Stimulated activated CD4-positive, alpha-beta T cell treated with anti-CD3 and anti-CD28 coated beads, Interleukin-2, amount 100 ng/mL, for 48 hours (primary cell): ENCODE results near the gene TFAM.

Experiments
- DNase-seq, 2 donors: peaks; one replicate each; pipeline ENCODE4 v3.0.0-alpha.2; 2020

Gene TFAM

DNA sequence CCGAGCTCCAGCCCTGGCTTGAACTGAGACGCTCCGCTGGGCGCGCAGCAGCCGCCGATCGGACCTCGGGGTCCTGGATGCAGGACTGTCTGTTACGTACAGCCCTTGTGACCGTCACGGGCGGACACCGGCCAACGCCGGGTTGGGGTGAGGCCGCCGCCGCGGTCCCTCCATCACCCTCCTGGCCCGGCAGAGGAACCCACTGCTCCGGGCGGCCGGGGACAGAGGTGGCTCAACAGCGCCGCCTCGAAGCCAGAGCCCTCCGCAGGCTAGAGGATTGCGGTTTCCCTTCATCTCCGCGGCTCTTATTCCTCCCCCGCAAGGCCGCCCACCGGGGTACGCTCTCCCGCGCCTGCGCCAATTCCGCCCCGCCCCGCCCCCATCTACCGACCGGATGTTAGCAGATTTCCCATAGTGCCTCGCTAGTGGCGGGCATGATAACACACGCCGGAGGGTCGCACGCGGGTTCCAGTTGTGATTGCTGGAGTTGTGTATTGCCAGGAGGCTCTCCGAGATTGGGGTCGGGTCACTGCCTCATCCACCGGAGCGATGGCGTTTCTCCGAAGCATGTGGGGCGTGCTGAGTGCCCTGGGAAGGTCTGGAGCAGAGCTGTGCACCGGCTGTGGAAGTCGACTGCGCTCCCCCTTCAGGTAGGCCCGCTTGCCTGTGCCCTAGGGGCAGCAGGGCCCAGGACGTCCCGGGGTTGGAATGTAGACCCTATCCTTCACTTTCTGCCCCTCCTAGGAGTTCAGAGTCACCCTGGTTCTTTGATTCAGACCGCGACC is at the start of gene TFAM:
Gene TFAM, plus strand, starts transcription at position 412 of the 785 bp plus-strand sequence. Its CDS starts 138 bp downstream, at position 550.
- peak; percentile 97 to 98 for DNase-seq

DNA sequence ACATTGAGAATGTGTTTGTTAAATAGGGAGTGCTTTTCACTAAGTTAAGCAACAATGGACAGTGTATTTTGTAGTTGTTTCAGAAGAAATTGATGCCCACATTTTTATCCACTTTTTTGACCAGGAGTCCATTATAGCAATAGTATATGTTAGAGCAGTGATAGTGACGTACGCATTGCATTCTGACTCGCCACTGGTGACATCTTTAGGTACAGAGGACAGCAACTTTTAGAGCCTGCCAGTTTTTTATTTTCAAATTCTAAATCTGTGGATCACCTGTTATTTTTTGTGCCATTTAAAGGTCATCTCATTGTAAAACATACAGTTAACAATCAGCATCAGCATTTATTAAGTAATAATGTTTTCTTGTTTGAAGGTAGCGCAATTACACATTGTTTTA is 49.0 kb upstream of the TFAM start:
- DNase-seq: no peak

DNA sequence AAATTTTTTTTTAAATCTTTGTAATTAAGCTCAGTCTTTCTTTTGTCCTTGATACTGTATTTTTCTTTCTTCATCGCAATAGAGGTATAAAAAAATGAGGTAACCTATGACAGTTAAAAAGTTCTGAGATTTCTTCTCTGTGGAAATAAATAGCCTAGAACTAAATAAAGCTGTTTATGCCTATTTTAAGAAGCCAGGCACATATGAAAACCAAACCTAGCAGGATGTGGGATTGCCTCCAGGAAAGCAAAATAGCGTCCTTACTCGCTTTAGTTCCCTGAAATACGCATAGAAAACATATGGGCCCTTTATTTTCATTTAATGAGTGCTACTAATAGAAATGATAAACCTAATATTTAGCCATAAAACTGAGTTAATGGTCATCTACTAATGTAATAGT is 43.8 kb upstream of the TFAM start:
- DNase-seq: no peak

DNA sequence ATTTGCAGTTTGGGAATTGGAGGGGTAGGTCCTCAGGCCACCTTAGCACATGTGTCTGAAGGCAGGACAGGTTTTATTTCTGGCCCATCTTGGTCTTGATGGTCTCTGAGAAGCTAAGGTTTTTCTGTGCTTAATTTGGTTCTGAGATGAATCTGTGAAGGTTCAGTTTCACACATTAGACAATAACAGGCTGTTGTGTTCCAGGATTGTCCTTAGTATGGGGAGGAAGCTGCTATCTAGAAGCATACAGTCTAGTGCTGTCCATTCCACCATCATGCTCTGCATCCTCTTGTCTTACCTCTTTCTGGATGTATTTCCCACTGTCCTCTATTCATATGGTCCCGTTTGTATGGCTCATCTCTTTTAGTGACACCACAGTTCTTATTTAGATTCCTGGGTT is 43.3 kb upstream of the TFAM start:
- no peak for DNase-seq

GRCh38 chr10:58347967-58348366 is 37.2 kb upstream of the TFAM start:
- no peak for DNase-seq

DNA sequence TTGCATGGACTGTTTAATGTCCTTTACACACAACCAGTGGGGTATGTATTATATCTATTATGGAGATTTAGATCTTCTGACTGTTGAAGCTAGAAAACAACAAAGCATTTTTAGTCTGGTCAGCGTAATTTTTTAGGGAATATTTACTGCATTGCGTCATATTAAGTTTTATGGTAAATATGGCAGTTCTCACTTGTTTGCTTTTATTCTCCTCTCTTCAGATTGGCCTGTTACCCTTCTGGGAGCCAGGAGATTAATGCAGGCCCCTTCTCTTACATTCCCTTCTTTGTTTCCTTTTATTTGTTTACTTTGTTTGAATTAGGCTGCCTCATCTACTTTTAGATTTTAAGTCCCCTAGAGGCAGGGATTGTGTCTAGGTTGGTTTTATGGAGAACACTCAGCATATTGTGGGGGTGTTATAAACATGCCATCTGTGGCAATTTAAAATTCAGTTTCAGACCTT is 36.6 kb upstream of the TFAM start:
- no peak for DNase-seq

DNA sequence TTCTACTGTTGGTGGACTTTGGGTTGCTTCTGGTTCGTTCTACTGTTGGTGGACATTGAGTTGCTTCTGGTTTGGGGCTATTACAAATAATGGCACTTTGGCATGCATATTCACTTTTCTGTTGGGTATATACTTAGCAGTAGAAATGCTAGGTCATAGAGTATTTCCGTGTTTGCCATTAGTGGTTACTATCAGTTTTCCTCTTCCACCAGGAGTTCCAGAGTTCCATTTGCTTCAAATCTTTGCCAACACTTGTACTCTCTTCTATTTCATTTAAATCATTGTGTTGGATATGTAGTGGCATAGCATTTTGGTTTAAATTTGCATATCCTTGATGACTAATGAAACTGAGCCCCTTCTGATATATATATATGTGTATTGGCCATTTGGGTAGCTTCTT is 35.2 kb upstream of the TFAM start:
- no peak for DNase-seq

DNA sequence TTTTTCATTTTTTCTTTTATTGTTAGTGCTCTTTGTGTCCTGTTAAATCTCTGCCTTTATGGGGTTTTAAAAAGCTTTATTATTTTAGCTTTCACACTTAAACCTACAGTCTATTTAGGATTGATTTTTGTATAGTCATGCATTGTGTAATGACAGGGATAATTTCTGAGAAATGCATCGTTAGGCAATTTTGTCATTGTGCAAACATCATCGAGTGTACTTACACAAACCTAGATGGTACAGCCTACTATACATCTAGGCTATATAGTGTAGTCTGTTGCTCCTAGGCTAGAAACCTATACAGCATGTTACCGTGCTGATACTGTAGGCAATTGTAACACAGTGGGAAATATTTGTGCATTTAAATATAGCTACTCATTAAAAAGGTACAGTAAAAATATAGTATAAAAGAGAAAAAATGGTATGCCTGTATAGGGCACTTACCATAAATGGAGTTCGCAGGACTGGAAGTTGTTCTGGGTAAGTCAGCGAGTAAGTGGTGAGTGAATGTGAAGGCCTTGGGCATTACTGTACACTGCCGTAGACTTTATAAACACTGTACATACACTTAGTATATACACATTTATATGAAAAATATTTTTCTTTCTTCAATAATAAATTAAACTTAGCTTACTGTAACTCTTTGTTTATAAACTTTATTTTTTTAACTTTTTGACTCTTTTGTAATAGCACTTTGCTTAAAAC is 34.4 kb upstream of the TFAM start:
- no peak for DNase-seq

GRCh38 chr10:58351616-58352578 is 33.3 kb upstream of the TFAM start:
- no peak for DNase-seq

GRCh38 chr10:58352956-58353610 is 32.1 kb upstream of the TFAM start:
- DNase-seq: no peak

- no peak for DNase-seq
Measured at GRCh38 chr10:58356756-58357155, 28.5 kb upstream of the TFAM start.

DNA sequence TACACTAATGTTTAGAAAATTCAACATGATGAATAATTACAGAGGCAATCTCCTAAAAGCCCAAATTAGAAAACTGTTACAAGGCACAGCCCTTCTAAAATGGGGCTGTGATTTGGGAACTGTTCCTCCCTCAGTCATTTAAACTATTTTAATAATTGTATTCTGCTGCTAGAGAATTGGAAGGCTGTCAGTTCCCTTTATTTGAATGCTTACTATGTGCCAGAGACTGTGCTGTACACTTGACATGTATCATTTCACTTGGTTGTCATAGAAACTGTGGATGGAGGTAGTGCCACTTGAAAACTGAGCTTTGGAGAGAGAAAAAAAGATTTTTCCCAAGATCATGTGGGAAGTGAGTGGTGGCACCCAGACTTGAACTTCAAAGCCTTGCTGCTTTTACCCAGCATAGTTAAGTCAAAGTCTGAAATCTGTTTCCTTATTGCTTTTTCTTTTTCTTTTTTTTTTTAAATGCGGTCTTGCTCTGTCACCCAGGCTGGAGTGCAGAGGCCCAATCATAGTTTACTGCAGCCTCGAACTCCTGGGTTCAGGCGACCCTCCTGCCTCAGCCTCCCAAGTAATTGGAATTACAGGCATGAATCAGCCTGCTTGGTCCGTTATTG is 26.8 kb upstream of the TFAM start:
- no peak for DNase-seq

DNA sequence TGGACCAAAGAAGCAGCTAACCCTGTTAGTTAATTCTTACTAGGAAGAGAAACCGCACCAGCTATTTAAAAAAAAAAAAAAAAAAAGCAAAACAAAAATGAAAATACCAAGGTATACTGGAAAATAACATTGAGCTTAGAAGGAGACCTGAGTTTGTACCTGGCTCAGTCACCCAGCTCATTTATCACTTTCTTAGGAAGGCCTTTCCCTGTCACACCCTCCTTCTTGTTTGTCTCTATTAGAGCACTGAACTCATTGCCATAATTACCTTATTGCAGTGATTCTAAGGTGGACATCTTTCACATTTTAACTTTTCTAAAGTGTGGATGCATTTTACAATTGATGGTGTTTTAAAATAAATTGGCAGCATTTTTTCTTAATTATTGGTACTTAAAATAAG is 26.3 kb upstream of the TFAM start:
- DNase-seq: no peak

GRCh38 chr10:58359541-58359940 is 25.7 kb upstream of the TFAM start:
- DNase-seq: no peak

- DNase-seq: no peak
Measured at GRCh38 chr10:58360412-58361004, 24.7 kb upstream of the TFAM start.

- no peak for DNase-seq
Measured at GRCh38 chr10:58361353-58361752, 23.9 kb upstream of the TFAM start.

GRCh38 chr10:58362027-58362789 is 23.0 kb upstream of the TFAM start:
- DNase-seq: no peak

DNA sequence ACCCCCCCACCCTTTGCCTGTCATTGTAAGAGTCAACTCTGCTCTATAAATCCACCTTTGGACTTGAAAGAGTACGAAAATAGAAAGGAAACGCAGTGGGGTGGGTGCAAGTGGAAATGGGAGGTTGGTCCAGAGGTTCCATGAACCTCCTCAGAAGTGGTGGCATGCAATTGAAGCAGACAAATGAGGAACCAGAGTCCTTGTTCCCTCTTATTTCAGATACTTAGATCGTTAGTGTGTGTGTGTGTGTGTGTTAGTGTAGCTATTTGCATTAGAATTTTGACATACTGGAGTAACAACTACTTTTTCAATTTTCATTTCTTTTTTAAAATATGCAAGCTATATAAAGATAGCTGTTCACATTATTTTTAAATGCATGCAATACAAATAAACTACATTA is 18.1 kb upstream of the TFAM start:
- no peak for DNase-seq

DNA sequence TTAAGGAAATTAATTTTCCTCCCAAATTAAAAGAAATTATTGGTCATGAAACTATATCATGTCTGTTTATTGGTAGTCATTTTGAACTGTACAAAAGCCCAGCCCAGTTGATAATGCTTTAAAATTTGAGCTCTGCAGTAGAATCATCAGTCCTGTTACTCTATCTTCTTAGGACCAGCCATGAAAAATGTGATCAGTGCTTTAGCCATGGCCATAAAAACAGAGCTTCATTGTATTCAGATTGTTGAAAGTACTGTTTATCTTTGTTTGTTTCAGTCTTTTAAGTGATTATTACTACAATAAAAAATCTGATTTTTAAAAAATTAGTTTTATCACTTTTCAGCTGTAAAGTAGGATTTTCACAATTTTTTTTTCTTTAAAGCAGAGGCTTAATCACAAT is 13.7 kb upstream of the TFAM start:
- no peak for DNase-seq

DNA sequence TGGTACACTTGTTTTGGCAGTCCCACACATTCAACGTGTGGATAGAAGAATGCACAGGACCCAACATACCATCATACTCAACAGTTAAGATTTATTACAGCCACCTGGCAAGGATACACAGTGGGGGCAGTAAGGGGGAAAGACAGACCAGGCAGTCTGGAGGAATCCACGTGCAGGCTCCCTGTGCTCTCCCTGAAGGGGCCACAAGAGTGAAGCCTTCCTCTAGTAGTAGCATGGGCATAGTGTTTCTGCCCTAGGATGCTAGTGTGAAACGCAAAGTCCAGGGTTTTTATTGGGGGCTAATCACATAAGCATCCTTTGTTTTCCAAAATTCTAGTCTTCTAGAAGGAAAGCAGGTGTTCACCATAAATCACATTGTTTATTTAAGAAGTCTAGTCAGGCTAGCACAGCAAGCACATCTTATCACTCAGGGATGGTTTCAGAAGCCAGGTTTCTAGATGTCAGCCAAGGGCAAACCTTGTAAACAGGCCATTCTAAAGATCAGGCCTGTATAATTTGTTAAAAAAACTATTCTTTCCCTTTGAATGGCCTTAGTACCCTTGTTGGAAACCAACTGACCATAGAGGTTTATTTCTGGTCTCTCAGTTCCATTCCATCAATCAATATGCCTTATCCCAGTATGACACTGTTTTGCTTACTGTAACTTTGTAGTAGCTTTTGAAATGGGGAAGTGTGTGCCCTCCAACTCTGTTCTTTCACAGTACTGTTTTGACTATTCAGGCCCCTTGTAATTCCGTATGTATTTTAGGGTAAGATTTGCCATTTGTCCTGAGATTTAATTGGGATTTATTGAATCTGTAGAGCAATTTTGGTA is 12.4 kb upstream of the TFAM start:
- no peak for DNase-seq
